ENCODE data around the gene AGER. TPM values are rescaled to one million over a fixed set of nuclear protein-coding genes. Genes with fewer than 3 reads are reported as not detected.
"Not testable (repeated sequence)": the region's sequence is repeated elsewhere in the genome, so short reads cannot be mapped to it uniquely, and the experiment has no call there.

The AGER gene
- polyA plus RNA-seq, 2 donors = 3.5 to 8.3 TPM

GRCh38 chr6:32187725-32188380 is 3.8 kb upstream of the AGER start:
- H3K27me3 ChIP-seq (ENCODE audit: control insufficient read depth in 1 of 2, insufficient read depth in 2 of 2, low read length in 2 of 2); H3K9me3 ChIP-seq (ENCODE audit: control insufficient read depth in 2 of 2, insufficient read depth in 1 of 2, low read depth in 1 of 2, low read length in 1 of 2); H3K4me1 ChIP-seq (ENCODE audit: control insufficient read depth in 2 of 2, insufficient read depth in 2 of 2, low read length in 1 of 2): not testable (repeated sequence)
- H3K27ac ChIP-seq (ENCODE audit: low read depth in 2 of 2, low read length in 1 of 2) = peak overlapping the region; percentile 8 to 97
- H3K4me3 ChIP-seq (ENCODE audit: low read depth in 1 of 2, low read length in 2 of 2) = peak overlapping the region in 1 of 2 donors; percentile 71
- peaks cover 5 to 12% of the 10 kb centered on the region in 2 donors for H3K36me3 ChIP-seq (ENCODE audit: control insufficient read depth in 2 of 2, insufficient read depth in 2 of 2, low read length in 1 of 2)
- WGBS, 2 donors = 67 to 80% methylated on average over 16 to 18 of the region's 18 CpGs

GRCh38 chr6:32187009-32187709 is 3.1 kb upstream of the AGER start:
- Histone ChIP-seq H3K9me3 (ENCODE audit: control insufficient read depth in 2 of 2, insufficient read depth in 1 of 2, low read depth in 1 of 2, low read length in 1 of 2) (no peaks in the 10 kb centered on the region), H3K27me3 (ENCODE audit: control insufficient read depth in 1 of 2, insufficient read depth in 2 of 2, low read length in 2 of 2) (no peaks in the 10 kb centered on the region), H3K36me3 (ENCODE audit: control insufficient read depth in 2 of 2, insufficient read depth in 2 of 2, low read length in 1 of 2) (peaks cover 8 to 12% of the 10 kb centered on the region in 2 donors), H3K27ac (ENCODE audit: low read depth in 2 of 2, low read length in 1 of 2) (peak overlapping the region; percentile 37 to 79), H3K4me3 (ENCODE audit: low read depth in 1 of 2, low read length in 2 of 2) (no peak overlapping the region), H3K4me1 (ENCODE audit: control insufficient read depth in 2 of 2, insufficient read depth in 2 of 2, low read length in 1 of 2) (peaks cover 4 to 5% of the 10 kb centered on the region in 2 donors)
- 60 to 67% methylated on average over 12 of the region's 12 CpGs for WGBS, 2 donors

GRCh38 chr6:32186151-32186840 is 2.2 kb upstream of the AGER start:
- H3K27ac ChIP-seq (ENCODE audit: low read depth in 2 of 2, low read length in 1 of 2) = peak overlapping the region; percentile 66 to 79
- H3K27me3 ChIP-seq (ENCODE audit: control insufficient read depth in 1 of 2, insufficient read depth in 2 of 2, low read length in 2 of 2); H3K9me3 ChIP-seq (ENCODE audit: control insufficient read depth in 2 of 2, insufficient read depth in 1 of 2, low read depth in 1 of 2, low read length in 1 of 2); H3K4me3 ChIP-seq (ENCODE audit: low read depth in 1 of 2, low read length in 2 of 2); H3K4me1 ChIP-seq (ENCODE audit: control insufficient read depth in 2 of 2, insufficient read depth in 2 of 2, low read length in 1 of 2): not testable (repeated sequence)
- WGBS, 2 donors = 62% methylated on average over 10 of the region's 10 CpGs
- H3K36me3 ChIP-seq (ENCODE audit: control insufficient read depth in 2 of 2, insufficient read depth in 2 of 2, low read length in 1 of 2) = peaks cover 8 to 13% of the 10 kb centered on the region in 2 donors

DNA sequence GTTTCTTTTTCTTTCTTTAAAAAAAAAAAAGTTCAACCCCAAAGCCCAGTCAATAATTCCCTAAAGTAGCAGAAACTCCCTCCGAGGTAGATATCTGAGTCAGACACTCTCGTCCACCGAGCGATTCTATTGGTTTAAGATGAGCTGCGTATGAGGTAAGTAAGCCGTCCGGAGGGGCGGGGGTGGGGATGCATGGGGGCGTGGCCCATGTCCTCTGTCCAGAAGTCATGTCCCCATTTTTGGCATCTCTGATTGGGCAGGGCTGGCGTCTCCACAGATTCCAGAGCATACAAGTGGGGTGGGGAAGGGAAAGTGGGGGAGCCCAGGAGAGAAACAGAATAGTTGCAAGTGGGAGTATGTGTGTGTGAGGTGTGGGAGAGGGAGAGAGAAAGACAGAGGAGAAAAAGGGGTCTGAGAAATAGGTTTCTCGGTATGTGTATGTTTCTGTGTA is 1.7 kb upstream of the AGER start:
- H3K4me3 ChIP-seq (ENCODE audit: low read depth in 1 of 2, low read length in 2 of 2); H3K4me1 ChIP-seq (ENCODE audit: control insufficient read depth in 2 of 2, insufficient read depth in 2 of 2, low read length in 1 of 2); H3K27me3 ChIP-seq (ENCODE audit: control insufficient read depth in 1 of 2, insufficient read depth in 2 of 2, low read length in 2 of 2); H3K9me3 ChIP-seq (ENCODE audit: control insufficient read depth in 2 of 2, insufficient read depth in 1 of 2, low read depth in 1 of 2, low read length in 1 of 2): not testable (repeated sequence)
- peak overlapping the region; percentile 33 to 66 for H3K27ac ChIP-seq (ENCODE audit: low read depth in 2 of 2, low read length in 1 of 2)
- peaks cover 8 to 13% of the 10 kb centered on the region in 2 donors for H3K36me3 ChIP-seq (ENCODE audit: control insufficient read depth in 2 of 2, insufficient read depth in 2 of 2, low read length in 1 of 2)
- 14 to 21% methylated on average over 11 of the region's 11 CpGs for WGBS, 2 donors

GRCh38 chr6:32183483-32184083 is 470 bp downstream of the AGER start:
- WGBS, 2 donors = 81 to 82% methylated on average over 15 of the region's 15 CpGs
- H3K4me1 ChIP-seq (ENCODE audit: control insufficient read depth in 2 of 2, insufficient read depth in 2 of 2, low read length in 1 of 2) = peaks cover 5 to 10% of the 10 kb centered on the region in 2 donors
- peaks cover 8 to 13% of the 10 kb centered on the region in 2 donors for H3K36me3 ChIP-seq (ENCODE audit: control insufficient read depth in 2 of 2, insufficient read depth in 2 of 2, low read length in 1 of 2)
- no peak overlapping the region for H3K4me3 ChIP-seq (ENCODE audit: low read depth in 1 of 2, low read length in 2 of 2)
- no peaks in the 10 kb centered on the region for H3K27me3 ChIP-seq (ENCODE audit: control insufficient read depth in 1 of 2, insufficient read depth in 2 of 2, low read length in 2 of 2)
- H3K9me3 ChIP-seq (ENCODE audit: control insufficient read depth in 2 of 2, insufficient read depth in 1 of 2, low read depth in 1 of 2, low read length in 1 of 2) = no peaks in the 10 kb centered on the region
- peak overlapping the region in 1 of 2 donors; percentile 78 for H3K27ac ChIP-seq (ENCODE audit: low read depth in 2 of 2, low read length in 1 of 2)

DNA sequence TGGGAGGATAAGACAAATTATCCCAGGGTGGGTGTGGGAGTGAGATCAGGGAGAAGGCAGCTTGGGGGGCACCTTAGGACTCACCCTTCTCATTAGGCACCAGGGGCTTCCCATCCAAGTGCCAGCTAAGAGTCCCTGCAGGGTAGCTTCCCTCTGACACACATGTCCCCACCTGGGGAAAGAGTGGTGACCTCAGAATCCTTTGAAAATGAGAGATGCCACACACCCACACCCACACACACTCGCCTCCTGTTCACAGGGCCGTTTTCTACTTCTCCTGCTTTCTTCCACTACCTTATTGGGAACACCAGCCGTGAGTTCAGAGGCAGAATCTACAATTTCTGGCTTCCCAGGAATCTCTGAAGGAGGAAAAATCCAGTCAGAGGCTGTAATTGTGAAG is 1.0 kb downstream of the AGER start:
- H3K36me3 ChIP-seq (ENCODE audit: control insufficient read depth in 2 of 2, insufficient read depth in 2 of 2, low read length in 1 of 2) = peaks cover 8 to 13% of the 10 kb centered on the region in 2 donors
- no peaks in the 10 kb centered on the region for H3K27me3 ChIP-seq (ENCODE audit: control insufficient read depth in 1 of 2, insufficient read depth in 2 of 2, low read length in 2 of 2)
- peaks cover 5 to 10% of the 10 kb centered on the region in 2 donors for H3K4me1 ChIP-seq (ENCODE audit: control insufficient read depth in 2 of 2, insufficient read depth in 2 of 2, low read length in 1 of 2)
- H3K4me3 ChIP-seq (ENCODE audit: low read depth in 1 of 2, low read length in 2 of 2) = no peak overlapping the region
- H3K9me3 ChIP-seq (ENCODE audit: control insufficient read depth in 2 of 2, insufficient read depth in 1 of 2, low read depth in 1 of 2, low read length in 1 of 2) = no peaks in the 10 kb centered on the region
- WGBS, 2 donors = 70 to 73% methylated on average over 3 of the region's 3 CpGs
- H3K27ac ChIP-seq (ENCODE audit: low read depth in 2 of 2, low read length in 1 of 2) = peak overlapping the region in 1 of 2 donors; percentile 78

- H3K36me3 ChIP-seq (ENCODE audit: control insufficient read depth in 2 of 2, insufficient read depth in 2 of 2, low read length in 1 of 2) = peaks cover 8 to 11% of the 10 kb centered on the region in 2 donors
- WGBS, 2 donors = 81 to 85% methylated on average over 10 of the region's 10 CpGs
- peak overlapping the region in 1 of 2 donors; percentile 78 for H3K27ac ChIP-seq (ENCODE audit: low read depth in 2 of 2, low read length in 1 of 2)
- no peak overlapping the region for H3K4me3 ChIP-seq (ENCODE audit: low read depth in 1 of 2, low read length in 2 of 2)
- no peaks in the 10 kb centered on the region for H3K27me3 ChIP-seq (ENCODE audit: control insufficient read depth in 1 of 2, insufficient read depth in 2 of 2, low read length in 2 of 2)
- peaks cover 2 to 9% of the 10 kb centered on the region in 2 donors for H3K4me1 ChIP-seq (ENCODE audit: control insufficient read depth in 2 of 2, insufficient read depth in 2 of 2, low read length in 1 of 2)
- H3K9me3 ChIP-seq (ENCODE audit: control insufficient read depth in 2 of 2, insufficient read depth in 1 of 2, low read depth in 1 of 2, low read length in 1 of 2) = no peaks in the 10 kb centered on the region
These were observed 1.5 kb downstream of the AGER start for GRCh38 chr6:32182555-32182981.

DNA sequence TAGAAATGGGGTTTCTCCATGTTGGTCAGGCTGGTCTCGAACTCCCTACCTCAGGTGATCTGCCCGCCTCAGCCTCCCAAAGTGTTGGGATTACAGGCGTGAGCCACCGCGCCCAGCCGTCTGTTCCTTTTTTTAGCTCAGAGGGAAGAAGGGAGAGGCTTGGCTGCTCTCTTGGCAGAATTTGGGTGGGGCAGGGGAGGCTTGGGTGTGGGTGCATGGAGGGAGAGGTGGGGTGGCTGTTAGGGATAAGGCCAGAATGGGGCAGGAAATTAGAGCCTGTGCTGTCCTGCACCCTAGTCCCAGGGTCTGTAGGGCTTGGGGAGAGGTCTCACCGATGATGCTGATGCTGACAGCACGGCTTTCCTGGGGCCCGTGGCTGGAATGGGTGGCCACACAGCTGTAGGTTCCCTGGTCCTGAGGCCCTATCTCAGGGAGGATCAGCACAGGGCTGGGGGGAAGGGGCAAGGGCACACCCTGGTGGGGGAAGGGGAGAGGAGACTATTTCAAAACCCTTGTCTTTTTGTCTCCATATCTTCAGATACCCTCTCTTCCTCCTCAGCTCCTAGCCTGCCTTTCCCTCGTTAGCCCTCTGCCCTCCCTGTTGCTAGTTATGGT is 2.0 kb downstream of the AGER start:
- Histone ChIP-seq H3K4me1 (ENCODE audit: control insufficient read depth in 2 of 2, insufficient read depth in 2 of 2, low read length in 1 of 2) (peaks cover 2 to 7% of the 10 kb centered on the region in 2 donors), H3K27ac (ENCODE audit: low read depth in 2 of 2, low read length in 1 of 2) (peak overlapping the region in 1 of 2 donors; percentile 78), H3K4me3 (ENCODE audit: low read depth in 1 of 2, low read length in 2 of 2) (no peak overlapping the region), H3K9me3 (ENCODE audit: control insufficient read depth in 2 of 2, insufficient read depth in 1 of 2, low read depth in 1 of 2, low read length in 1 of 2) (no peaks in the 10 kb centered on the region), H3K36me3 (ENCODE audit: control insufficient read depth in 2 of 2, insufficient read depth in 2 of 2, low read length in 1 of 2) (peaks cover 8% of the 10 kb centered on the region in 2 donors), H3K27me3 (ENCODE audit: control insufficient read depth in 1 of 2, insufficient read depth in 2 of 2, low read length in 2 of 2) (no peaks in the 10 kb centered on the region)
- WGBS, 2 donors = 65 to 72% methylated on average over 9 to 10 of the region's 10 CpGs

GRCh38 chr6:32181148-32181702 is 2.8 kb downstream of the AGER start:
- peak overlapping the region in 1 of 2 donors; percentile 20 for H3K27ac ChIP-seq (ENCODE audit: low read depth in 2 of 2, low read length in 1 of 2)
- no peaks in the 10 kb centered on the region for H3K27me3 ChIP-seq (ENCODE audit: control insufficient read depth in 1 of 2, insufficient read depth in 2 of 2, low read length in 2 of 2)
- H3K9me3 ChIP-seq (ENCODE audit: control insufficient read depth in 2 of 2, insufficient read depth in 1 of 2, low read depth in 1 of 2, low read length in 1 of 2) = no peaks in the 10 kb centered on the region
- no peak overlapping the region for H3K4me3 ChIP-seq (ENCODE audit: low read depth in 1 of 2, low read length in 2 of 2)
- WGBS, 2 donors = 91 to 92% methylated on average over 15 of the region's 15 CpGs
- H3K36me3 ChIP-seq (ENCODE audit: control insufficient read depth in 2 of 2, insufficient read depth in 2 of 2, low read length in 1 of 2) = peaks cover 2 to 8% of the 10 kb centered on the region in 2 donors
- peaks cover 2 to 7% of the 10 kb centered on the region in 2 donors for H3K4me1 ChIP-seq (ENCODE audit: control insufficient read depth in 2 of 2, insufficient read depth in 2 of 2, low read length in 1 of 2)
